GM12873 (cell line): ENCODE results near the gene AGBL1.

Experiments
- CTCF ChIP-seq: IDR thresholded peaks from 2 replicates; pipeline ENCODE4 v1.5.1; 2012; ENCODE audit warnings: low read depth, mild to moderate bottlenecking, moderate library complexity, low read length, control low read depth; ENCODE audit not compliant: insufficient read depth; ENCODE audit errors: missing control alignments

Gene AGBL1

GRCh38 chr15:87033056-87033455 is 953.4 kb downstream of the AGBL1 start:
- TF ChIP-seq CTCF = no peak

- TF ChIP-seq CTCF = no peak
These were observed 955.2 kb downstream of the AGBL1 start for GRCh38 chr15:87034886-87035285.

GRCh38 chr15:87038404-87038803 is 958.7 kb downstream of the AGBL1 start:
- TF ChIP-seq CTCF = no peak

GRCh38 chr15:87045746-87046145 is 966.1 kb downstream of the AGBL1 start:
- TF ChIP-seq CTCF = no peak

- no peak for TF ChIP-seq CTCF
These were observed 967.7 kb downstream of the AGBL1 start for GRCh38 chr15:87047203-87047965.
